Gastroesophageal sphincter (tissue), 4 donors: ENCODE measurements around the gene ANKS1B. TPM values are rescaled to one million over a fixed set of nuclear protein-coding genes. Genes with fewer than 3 reads are reported as not detected.
"Not testable (repeated sequence)": the region's sequence is repeated elsewhere in the genome, so short reads cannot be mapped to it uniquely, and the experiment has no call there.

Experiments used
- ATAC-seq: fragments of 150-250 bp; one replicate; pipeline ENCODE4 v1.9.1; 2016; ENCODE audit warnings: mild to moderate bottlenecking, moderate library complexity
- H3K27ac ChIP-seq, 4 donors: fragments of 200-600 bp; sonication (generic) in 3 of 4; 1 replicate in 3 of 4; 2 replicates in 1 of 4; pipeline ENCODE4 v1.5.1; 2016 to 2019
- H3K27me3 ChIP-seq: fragments of 200-600 bp; sonication (generic); one replicate; pipeline ENCODE4 v1.5.1; 2019
- H3K36me3 ChIP-seq, 2 donors: fragments of 200-600 bp; sonication (generic); one replicate each; pipeline ENCODE4 v1.5.1; 2019; ENCODE audit warnings: control low read depth in 1 of 2
- H3K4me1 ChIP-seq, 3 donors: fragments of 200-600 bp; sonication (generic); 1 replicate in 2 of 3; 2 replicates in 1 of 3; pipeline ENCODE4 v1.5.1; 2016 to 2019; ENCODE audit warnings: control low read depth in 2 of 3
- H3K4me3 ChIP-seq, 2 donors: fragments of 200-600 bp; sonication (generic); one replicate each; pipeline ENCODE4 v1.5.1; 2019; ENCODE audit warnings: mild to moderate bottlenecking in 1 of 2, moderate library complexity in 1 of 2
- H3K9me3 ChIP-seq, 3 donors: fragments of 200-600 bp; sonication (generic); one replicate each; pipeline ENCODE4 v1.5.1; 2017 to 2019; ENCODE audit warnings: control low read depth in 2 of 3
- EP300 ChIP-seq: sonication (generic); formaldehyde crosslinking; IDR thresholded peaks from one replicate; pipeline ENCODE4 v1.6.1; 2017; ENCODE audit warnings: antibody characterized with exemption, mild to moderate bottlenecking
- POLR2A ChIP-seq, 2 donors: fragments of 450-650 bp; IDR thresholded peaks; one replicate each; pipeline ENCODE4 v1.6.1; 2017; ENCODE audit warnings: antibody characterized with exemption in 2 of 2, mild to moderate bottlenecking in 2 of 2, moderate library complexity in 1 of 2
- POLR2AphosphoS5 ChIP-seq: sonication (generic); formaldehyde crosslinking; IDR thresholded peaks from one replicate; pipeline ENCODE4 v1.6.1; 2017; ENCODE audit warnings: antibody characterized with exemption
- WGBS, 2 donors: methylation state at CpG; one replicate each; pipeline ENCODE4 v1.1.5; 2018; ENCODE audit warnings: low coverage in 1 of 2; 5-methylcytosine and 5-hydroxymethylcytosine counted together
- total RNA-seq, 4 donors: library from RNA; depleted of rRNA; stranded (reverse); fragments of >200 nt; gene quantifications; one replicate each; pipeline ENCODE4 v1.1.0, GENCODE V29; 2016
- TF ChIP-seq, protein P1 (sequence below), 4 experiments: fragments of 200-600 bp in 2 of 4; fragments of 450-650 bp in 2 of 4; sonication (generic) in 1 of 4; IDR thresholded peaks; one replicate each; pipeline ENCODE4 v1.5.1; 2017 to 2019; ENCODE audit warnings: antibody characterized with exemption in 4 of 4, mild to moderate bottlenecking in 2 of 4, moderate library complexity in 2 of 4

Gene ANKS1B
- total RNA-seq, 4 donors from 2014 or later: 9.9 to 31.1 (median 21.4) TPM

DNA sequence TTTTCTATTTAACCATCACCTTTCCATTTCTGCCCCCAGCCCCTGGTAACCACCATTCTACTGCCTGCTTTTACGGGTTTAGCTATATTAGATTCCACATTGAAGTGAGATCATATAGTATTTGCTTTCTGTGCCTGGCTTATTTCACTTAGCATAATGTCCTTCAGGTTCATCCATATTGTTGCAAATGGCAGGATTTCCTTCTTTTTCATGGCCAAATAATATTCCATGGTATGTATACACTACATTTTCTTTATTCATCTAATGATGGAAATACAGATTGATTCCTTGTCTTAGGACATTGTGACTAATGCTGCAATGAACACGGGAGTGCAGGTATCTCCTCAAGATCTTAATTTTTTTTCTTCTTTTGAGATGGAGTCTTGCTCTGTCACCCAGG lies 1137.5 kb downstream of the ANKS1B start:
- Histone ChIP-seq H3K27me3 (no peaks in the 10 kb centered on the region), H3K9me3 (no peaks in the 10 kb centered on the region), H3K36me3 (no peaks in the 10 kb centered on the region), H3K27ac (no peak overlapping the region), H3K4me1 (no peaks in the 10 kb centered on the region), H3K4me3 (no peak overlapping the region)
- no peak for ATAC-seq
- TF ChIP-seq POLR2A (IDR thresholded peaks at IDR 0.05): no peak
- no peak for TF ChIP-seq POLR2AphosphoS5
- 97 to 100% methylated on average over 1 to 2 of the region's 2 CpGs for WGBS, 2 donors

DNA sequence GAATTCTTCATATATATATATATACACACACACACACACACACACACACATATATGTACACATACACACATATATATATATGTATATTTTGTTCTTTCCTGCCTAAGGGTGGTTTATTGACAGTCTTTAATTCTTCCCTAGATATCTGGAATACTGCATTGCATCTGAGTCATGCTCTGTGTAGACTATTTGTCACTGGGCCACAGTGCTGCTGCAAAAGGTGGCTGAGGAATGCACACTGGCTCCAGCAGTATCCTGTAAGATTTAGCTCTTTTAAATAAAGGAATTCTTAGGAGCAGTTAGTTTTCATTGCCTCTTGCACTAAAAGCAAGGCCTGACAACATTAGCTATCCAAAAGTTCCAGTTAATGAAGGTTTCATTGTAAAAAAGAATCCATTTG lies 1138.8 kb downstream of the ANKS1B start:
- TF ChIP-seq EP300 (no peak), POLR2AphosphoS5 (no peak), POLR2A (IDR thresholded peaks at IDR 0.05) (no peak)
- TF ChIP-seq, protein P1, sequence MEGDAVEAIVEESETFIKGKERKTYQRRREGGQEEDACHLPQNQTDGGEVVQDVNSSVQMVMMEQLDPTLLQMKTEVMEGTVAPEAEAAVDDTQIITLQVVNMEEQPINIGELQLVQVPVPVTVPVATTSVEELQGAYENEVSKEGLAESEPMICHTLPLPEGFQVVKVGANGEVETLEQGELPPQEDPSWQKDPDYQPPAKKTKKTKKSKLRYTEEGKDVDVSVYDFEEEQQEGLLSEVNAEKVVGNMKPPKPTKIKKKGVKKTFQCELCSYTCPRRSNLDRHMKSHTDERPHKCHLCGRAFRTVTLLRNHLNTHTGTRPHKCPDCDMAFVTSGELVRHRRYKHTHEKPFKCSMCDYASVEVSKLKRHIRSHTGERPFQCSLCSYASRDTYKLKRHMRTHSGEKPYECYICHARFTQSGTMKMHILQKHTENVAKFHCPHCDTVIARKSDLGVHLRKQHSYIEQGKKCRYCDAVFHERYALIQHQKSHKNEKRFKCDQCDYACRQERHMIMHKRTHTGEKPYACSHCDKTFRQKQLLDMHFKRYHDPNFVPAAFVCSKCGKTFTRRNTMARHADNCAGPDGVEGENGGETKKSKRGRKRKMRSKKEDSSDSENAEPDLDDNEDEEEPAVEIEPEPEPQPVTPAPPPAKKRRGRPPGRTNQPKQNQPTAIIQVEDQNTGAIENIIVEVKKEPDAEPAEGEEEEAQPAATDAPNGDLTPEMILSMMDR (IDR thresholded peaks at IDR 0.05): no peak
- H3K36me3 ChIP-seq: no peaks in the 10 kb centered on the region
- H3K9me3 ChIP-seq: no peaks in the 10 kb centered on the region
- no peak overlapping the region for H3K4me3 ChIP-seq
- ATAC-seq: no peak
- no peaks in the 10 kb centered on the region for H3K27me3 ChIP-seq
- no peak overlapping the region for H3K27ac ChIP-seq
- H3K4me1 ChIP-seq: no peaks in the 10 kb centered on the region

DNA sequence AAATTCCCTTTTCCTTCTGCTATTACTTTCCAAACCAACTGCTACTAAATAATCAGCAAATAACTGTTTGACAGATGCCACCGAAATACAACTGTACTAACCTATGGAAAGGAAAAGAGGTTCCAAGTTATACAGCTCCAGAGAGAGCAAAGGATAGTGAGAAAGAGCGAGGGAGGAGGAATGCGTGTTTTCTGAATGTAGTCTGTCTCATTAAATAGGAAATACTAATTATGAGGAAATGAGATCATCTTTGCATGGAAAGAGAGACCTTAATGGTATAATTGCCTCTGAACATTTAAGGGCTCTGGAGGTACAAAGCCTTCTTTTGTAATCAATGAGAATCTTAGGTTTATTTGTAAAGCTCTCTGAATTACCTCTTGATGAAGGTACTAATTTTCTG lies 1144.4 kb downstream of the ANKS1B start:
- no peaks in the 10 kb centered on the region for H3K4me1 ChIP-seq
- 83 to 89% methylated on average over 1 to 3 of the region's 3 CpGs for WGBS, 2 donors
- no peak for ATAC-seq

DNA sequence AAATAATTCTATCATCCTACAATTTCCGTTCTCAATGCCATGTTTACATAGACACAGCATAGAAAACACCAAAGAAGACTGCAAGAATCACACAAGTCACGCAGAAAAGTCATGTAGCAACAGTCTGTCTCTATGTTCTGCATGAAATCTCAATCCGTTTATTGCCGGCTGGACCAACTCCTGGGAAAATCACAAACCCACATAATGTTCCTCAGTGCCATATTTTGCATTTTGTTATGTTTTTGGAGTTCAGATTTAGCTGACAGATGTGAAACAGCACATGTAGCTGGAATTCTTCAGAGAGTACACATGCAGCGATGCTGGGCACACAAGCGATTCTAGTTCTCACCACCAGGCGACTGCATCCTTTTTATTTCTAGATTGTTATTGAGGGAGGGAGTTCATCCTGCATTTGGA lies 1146.5 kb downstream of the ANKS1B start:
- WGBS, 2 donors: 41 to 56% methylated on average over 7 of the region's 7 CpGs
- Histone ChIP-seq H3K36me3 (no peaks in the 10 kb centered on the region), H3K9me3 (no peaks in the 10 kb centered on the region), H3K4me3 (no peak overlapping the region), H3K27me3 (no peaks in the 10 kb centered on the region), H3K27ac (no peak overlapping the region), H3K4me1 (no peaks in the 10 kb centered on the region)
- no peak for ATAC-seq
- TF ChIP-seq POLR2AphosphoS5 (no peak), POLR2A (IDR thresholded peaks at IDR 0.05) (no peak), EP300 (no peak)
- TF ChIP-seq, protein P1 (IDR thresholded peaks at IDR 0.05): no peak

More for the DNA sequence above, 1144.4 kb downstream of the ANKS1B start:
- Histone ChIP-seq H3K36me3 (no peaks in the 10 kb centered on the region), H3K4me3 (no peak overlapping the region), H3K9me3 (no peaks in the 10 kb centered on the region), H3K27me3 (no peaks in the 10 kb centered on the region), H3K27ac (no peak overlapping the region)
- TF ChIP-seq POLR2AphosphoS5 (no peak), EP300 (no peak), POLR2A (IDR thresholded peaks at IDR 0.05) (no peak)

DNA sequence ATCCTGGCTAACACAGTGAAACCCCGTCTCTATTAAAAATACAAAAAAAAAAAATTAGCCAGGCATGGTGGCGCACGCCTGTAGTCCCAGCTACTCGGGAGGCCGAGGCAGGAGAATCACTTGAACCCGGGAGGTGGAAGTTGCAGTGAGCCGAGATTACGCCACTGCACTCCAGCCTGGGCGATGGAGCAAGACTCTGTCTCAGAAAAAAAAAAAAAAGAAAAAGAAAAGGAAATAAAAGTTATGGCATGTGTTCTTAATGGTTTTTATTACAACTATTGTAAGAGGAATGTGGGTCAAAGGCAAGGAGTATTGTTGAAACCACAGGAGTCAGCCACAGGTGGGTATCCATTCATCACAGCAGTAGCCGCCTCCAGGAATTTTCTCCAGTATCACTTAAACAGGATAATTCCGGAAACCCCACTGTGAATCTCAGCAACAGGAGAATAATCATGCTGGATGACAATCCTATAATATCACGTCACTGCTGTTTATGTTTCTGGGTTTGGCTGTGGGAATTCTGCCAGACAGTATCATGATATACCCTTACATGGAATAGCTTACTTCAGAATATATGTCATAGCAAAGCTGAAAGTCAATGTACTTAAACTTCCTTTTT lies 1147.5 kb downstream of the ANKS1B start:
- WGBS, 2 donors: 77 to 82% methylated on average over 9 to 12 of the region's 12 CpGs
- not testable (repeated sequence) for ATAC-seq, H3K27ac ChIP-seq

DNA sequence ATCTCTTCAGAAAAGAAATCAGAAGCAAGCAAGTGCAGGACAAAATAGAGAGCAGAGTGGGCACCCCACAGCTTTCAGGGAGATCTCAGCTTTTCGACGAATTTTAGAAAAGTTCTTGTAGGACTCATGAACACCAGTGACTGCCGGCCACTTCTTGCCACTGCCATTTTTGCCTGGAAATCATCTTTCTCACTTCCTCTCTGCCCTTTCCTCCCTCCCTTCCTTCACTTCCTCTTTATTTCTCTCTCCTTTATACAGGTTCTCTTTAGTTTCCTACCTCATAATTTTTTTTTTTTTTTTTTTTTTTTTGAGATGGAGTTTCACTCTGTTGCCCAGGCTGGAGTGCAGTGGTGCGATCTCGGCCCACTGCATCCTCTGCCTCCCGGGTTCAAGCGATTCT lies 1154.1 kb downstream of the ANKS1B start:
- Histone ChIP-seq H3K9me3 (no peaks in the 10 kb centered on the region), H3K4me1 (no peaks in the 10 kb centered on the region), H3K4me3 (no peak overlapping the region), H3K36me3 (no peaks in the 10 kb centered on the region), H3K27me3 (no peaks in the 10 kb centered on the region), H3K27ac (no peak overlapping the region)
- 75 to 96% methylated on average over 3 to 5 of the region's 7 CpGs for WGBS, 2 donors
- no peak for ATAC-seq
- TF ChIP-seq POLR2A (IDR thresholded peaks at IDR 0.05) (no peak), EP300 (no peak), POLR2AphosphoS5 (no peak)
- TF ChIP-seq, protein P1 (IDR thresholded peaks at IDR 0.05): no peak

More for the DNA sequence above, 1147.5 kb downstream of the ANKS1B start:
- H3K4me3 ChIP-seq, H3K4me1 ChIP-seq, H3K9me3 ChIP-seq, H3K27me3 ChIP-seq, H3K36me3 ChIP-seq: not testable (repeated sequence)
